Keratinocyte (primary cell): ENCODE data around the gene DENND1A.

Experiments
- CTCF ChIP-seq, 3 experiments: IDR thresholded peaks in 1 of 3; conservative IDR thresholded peaks in 1 of 3; optimal IDR thresholded peaks in 1 of 3; 2 replicates in 2 of 3; 3 replicates in 1 of 3; pipeline versions ENCODE3 to v1.5.1; 2011; ENCODE audit warnings: low read length in 3 of 3, mild to moderate bottlenecking in 3 of 3, moderate library complexity in 2 of 3, control low read depth in 1 of 3, inconsistent platforms in 1 of 3; ENCODE audit not compliant: insufficient read depth in 2 of 3; ENCODE audit errors: extremely low read depth in 1 of 3
- EZH2 ChIP-seq: IDR thresholded peaks from one replicate; pipeline ENCODE4 v1.6.1; 2012; ENCODE audit warnings: inconsistent platforms, mild to moderate bottlenecking, low read length, moderate library complexity

- no peak for TF ChIP-seq EZH2
- no peak for TF ChIP-seq CTCF (optimal IDR thresholded peaks at IDR 0.05 in 1 of 3, IDR thresholded peaks at IDR 0.05 in 1 of 3, conservative IDR thresholded peaks at IDR 0.05 in 1 of 3; ENCODE audit: extremely low read depth in 1 of 3, insufficient read depth in 2 of 3, low read length in 3 of 3)
Observed at GRCh38 chr9:123424131-123424530, 505.8 kb downstream of the DENND1A start.
